ENCODE measurements around the gene DNASE1L2.

- no peak for TF ChIP-seq ZNF302 (tag by site-specific recombination; IDR thresholded peaks at IDR 0.05; ENCODE audit: low read depth)
- no peak for TF ChIP-seq CTCF (tag by site-specific recombination; IDR thresholded peaks at IDR 0.05)
- TF ChIP-seq ZFP3 (tag by site-specific recombination; IDR thresholded peaks at IDR 0.05; ENCODE audit: low read depth) = no peak
- no peak for TF ChIP-seq REST (tag by site-specific recombination; IDR thresholded peaks at IDR 0.05)
Measured at GRCh38 chr16:2186505-2186904, 49.7 kb upstream of the DNASE1L2 start.

Data from HEK293 (cell line).